GM10266 (cell line): Measurements from ENCODE around the gene SPAG6.

Experiments used
- DNase-seq: peaks from one replicate; pipeline ENCODE4 v3.0.0; 2012; ENCODE audit errors: extremely low spot score
- TF ChIP-seq, protein P1 (sequence below): IDR thresholded peaks from 2 replicates; pipeline ENCODE4 v1.5.1; 2012; ENCODE audit warnings: mild to moderate bottlenecking, low read depth; ENCODE audit not compliant: control insufficient read depth, insufficient read depth; ENCODE audit errors: missing control alignments

Gene SPAG6

DNA sequence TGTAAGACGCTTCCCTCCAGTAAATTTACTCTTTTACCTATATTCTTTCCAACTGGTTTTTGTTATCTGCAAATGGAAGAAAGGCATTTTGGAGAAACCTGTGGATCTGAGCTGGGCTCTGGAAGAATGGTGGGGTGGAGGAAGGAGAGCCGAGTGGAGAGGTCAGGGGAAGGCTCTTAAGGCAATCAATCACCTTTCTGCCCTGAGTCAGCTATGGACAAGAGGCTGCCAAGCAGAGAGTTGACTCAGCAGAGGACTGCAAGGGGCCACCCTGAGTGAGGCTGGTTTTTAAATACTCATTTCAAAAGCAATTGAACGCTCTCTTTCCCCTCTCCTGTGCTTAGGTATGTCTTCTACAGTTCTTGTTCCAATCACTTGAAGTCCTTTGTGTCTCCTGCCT is 81.8 kb downstream of the SPAG6 start:
- no peak for DNase-seq

DNA sequence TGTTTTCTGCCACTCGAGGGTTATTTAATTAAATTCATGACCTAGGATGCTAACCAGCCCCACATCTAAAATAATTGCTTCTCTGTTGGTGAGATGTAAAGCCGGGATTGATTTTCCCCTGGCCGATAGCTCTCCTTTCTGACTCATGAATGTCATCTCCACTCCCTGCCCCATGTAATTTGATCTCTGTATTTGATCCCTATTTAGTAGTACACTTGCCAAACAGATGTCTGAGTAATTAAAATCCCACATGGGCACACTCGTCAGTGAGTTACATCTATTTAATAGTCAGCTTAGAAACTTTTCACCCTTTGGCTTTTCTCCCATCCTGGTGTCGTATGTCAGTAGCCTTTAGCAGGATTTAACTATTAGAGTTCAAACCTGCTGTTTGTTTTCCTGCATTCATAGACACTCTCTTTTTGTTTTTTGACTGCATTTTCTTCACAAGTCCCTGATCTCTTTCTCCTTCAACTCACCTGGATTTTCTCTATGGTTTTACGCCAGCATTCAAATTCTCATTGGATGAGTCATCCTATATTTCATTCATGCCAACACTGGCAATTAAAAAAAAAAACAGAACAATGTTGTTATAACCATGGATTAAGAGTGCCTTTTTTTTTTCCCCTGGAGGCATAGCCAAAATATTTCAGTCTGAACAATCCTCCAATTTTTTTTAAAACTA is 82.7 kb downstream of the SPAG6 start:
- no peak for DNase-seq
- TF ChIP-seq, protein P1, sequence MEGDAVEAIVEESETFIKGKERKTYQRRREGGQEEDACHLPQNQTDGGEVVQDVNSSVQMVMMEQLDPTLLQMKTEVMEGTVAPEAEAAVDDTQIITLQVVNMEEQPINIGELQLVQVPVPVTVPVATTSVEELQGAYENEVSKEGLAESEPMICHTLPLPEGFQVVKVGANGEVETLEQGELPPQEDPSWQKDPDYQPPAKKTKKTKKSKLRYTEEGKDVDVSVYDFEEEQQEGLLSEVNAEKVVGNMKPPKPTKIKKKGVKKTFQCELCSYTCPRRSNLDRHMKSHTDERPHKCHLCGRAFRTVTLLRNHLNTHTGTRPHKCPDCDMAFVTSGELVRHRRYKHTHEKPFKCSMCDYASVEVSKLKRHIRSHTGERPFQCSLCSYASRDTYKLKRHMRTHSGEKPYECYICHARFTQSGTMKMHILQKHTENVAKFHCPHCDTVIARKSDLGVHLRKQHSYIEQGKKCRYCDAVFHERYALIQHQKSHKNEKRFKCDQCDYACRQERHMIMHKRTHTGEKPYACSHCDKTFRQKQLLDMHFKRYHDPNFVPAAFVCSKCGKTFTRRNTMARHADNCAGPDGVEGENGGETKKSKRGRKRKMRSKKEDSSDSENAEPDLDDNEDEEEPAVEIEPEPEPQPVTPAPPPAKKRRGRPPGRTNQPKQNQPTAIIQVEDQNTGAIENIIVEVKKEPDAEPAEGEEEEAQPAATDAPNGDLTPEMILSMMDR: no peak

More for the DNA sequence above, 81.8 kb downstream of the SPAG6 start:
- TF ChIP-seq, protein P1: no peak

GRCh38 chr10:22429146-22429545 is 83.8 kb downstream of the SPAG6 start:
- TF ChIP-seq, protein P1: no peak
- DNase-seq: no peak

DNA sequence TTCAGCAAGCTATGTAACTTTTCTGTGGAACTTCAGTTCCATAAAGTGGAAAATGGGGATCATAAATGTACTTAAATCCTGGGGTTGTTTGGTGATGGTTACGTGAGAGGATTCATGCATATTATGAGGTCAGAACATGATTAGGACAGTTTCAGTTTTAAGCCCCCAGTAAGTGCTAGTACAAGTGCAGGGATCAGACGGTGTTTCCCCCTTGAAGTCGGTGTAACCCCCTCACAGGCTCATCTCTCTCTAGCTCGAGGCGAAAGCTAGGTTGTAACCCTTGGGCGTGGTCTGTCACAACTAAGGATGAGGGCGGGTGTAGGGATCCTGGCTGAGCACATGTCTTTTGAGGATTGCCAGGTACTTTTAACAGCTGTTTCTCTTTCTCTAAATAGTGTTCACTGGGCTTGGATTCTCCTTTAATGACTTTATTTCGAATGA is 84.7 kb downstream of the SPAG6 start:
- TF ChIP-seq, protein P1: no peak
- no peak for DNase-seq

DNA sequence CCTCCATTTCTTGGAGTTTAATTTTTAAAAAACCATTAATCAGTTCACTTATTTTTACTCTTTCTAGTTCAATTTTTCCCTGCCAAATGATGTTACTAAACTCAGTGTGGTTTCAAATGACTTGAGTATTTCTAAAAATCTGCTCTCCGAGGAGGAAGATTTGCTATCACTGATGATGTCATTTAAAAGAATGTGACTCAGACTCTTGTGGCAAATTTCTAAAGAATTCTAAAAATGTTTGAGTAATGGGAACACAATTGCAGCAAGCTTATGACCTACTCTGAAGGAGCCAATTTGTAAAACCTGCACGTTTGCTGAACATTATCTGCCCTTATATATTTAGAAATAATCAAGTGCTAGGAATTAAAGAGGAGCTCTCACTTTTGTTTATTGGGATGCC is 88.6 kb downstream of the SPAG6 start:
- TF ChIP-seq, protein P1: no peak
- no peak for DNase-seq

GRCh38 chr10:22434521-22434920 is 89.2 kb downstream of the SPAG6 start:
- DNase-seq: no peak
- TF ChIP-seq, protein P1: no peak

- DNase-seq: no peak
- TF ChIP-seq, protein P1: no peak
Measured at GRCh38 chr10:22435650-22436049, 90.4 kb downstream of the SPAG6 start.
